Duodenal mucosa (tissue), 2 donors: ENCODE measurements around the gene ZSWIM1.
"Not testable (repeated sequence)": the region's sequence is repeated elsewhere in the genome, so short reads cannot be mapped to it uniquely, and the experiment has no call there.

Source experiments
- H3K27ac ChIP-seq: one replicate; pipeline ENCODE4 v1.7.0; 2013; ENCODE audit warnings: low read depth, low read length
- H3K27me3 ChIP-seq, 2 donors: one replicate each; pipeline ENCODE4 v1.7.0; 2013; ENCODE audit warnings: low read length in 2 of 2, control low read depth in 1 of 2; ENCODE audit not compliant: insufficient read depth in 2 of 2, control insufficient read depth in 1 of 2
- H3K36me3 ChIP-seq, 2 donors: one replicate each; pipeline ENCODE4 v1.7.0; 2013; ENCODE audit warnings: low read length in 2 of 2, control low read depth in 1 of 2; ENCODE audit not compliant: insufficient read depth in 2 of 2, control insufficient read depth in 1 of 2
- H3K4me1 ChIP-seq, 2 donors: one replicate each; pipeline ENCODE4 v1.7.0; 2013; ENCODE audit warnings: low read length in 2 of 2, control low read depth in 1 of 2; ENCODE audit not compliant: insufficient read depth in 2 of 2, control insufficient read depth in 1 of 2
- H3K4me3 ChIP-seq, 2 donors: one replicate each; pipeline ENCODE4 v1.7.0; 2013; ENCODE audit warnings: low read length in 2 of 2, low read depth in 1 of 2
- H3K9ac ChIP-seq, 2 donors: one replicate each; pipeline ENCODE4 v1.7.0; 2013; ENCODE audit warnings: low read length in 2 of 2, low read depth in 1 of 2
- H3K9me3 ChIP-seq, 2 donors: one replicate each; pipeline ENCODE4 v1.7.0; 2013; ENCODE audit warnings: low read length in 2 of 2, control low read depth in 1 of 2; ENCODE audit not compliant: control insufficient read depth in 1 of 2

The ZSWIM1 gene

GRCh38 chr20:45931680-45932079 is 50.7 kb downstream of the ZSWIM1 start:
- not testable (repeated sequence) for H3K4me3 ChIP-seq, H3K36me3 ChIP-seq, H3K9ac ChIP-seq, H3K27me3 ChIP-seq, H3K9me3 ChIP-seq, H3K27ac ChIP-seq
- peaks cover 3 to 12% of the 10 kb centered on the region in 2 donors for H3K4me1 ChIP-seq

- H3K27ac ChIP-seq, result no peak overlapping the region
- peaks cover 3 to 12% of the 10 kb centered on the region in 2 donors for H3K4me1 ChIP-seq
Observed at GRCh38 chr20:45933266-45934045, 52.4 kb downstream of the ZSWIM1 start.

GRCh38 chr20:45934046-45934585 is 53.1 kb downstream of the ZSWIM1 start:
- H3K4me1 ChIP-seq, result peaks cover 3 to 12% of the 10 kb centered on the region in 2 donors
- peak overlapping the region; percentile 83 to 94 for H3K4me3 ChIP-seq
- H3K9me3 ChIP-seq, result no peaks in the 10 kb centered on the region
- peak overlapping the region; percentile 83 to 100 for H3K9ac ChIP-seq
- H3K27me3 ChIP-seq, result no peaks in the 10 kb centered on the region
- H3K27ac ChIP-seq, result peak overlapping the region; percentile 98
- H3K36me3 ChIP-seq, result peaks cover 18 to 24% of the 10 kb centered on the region in 2 donors

More at GRCh38 chr20:45933266-45934045, 52.4 kb downstream of the ZSWIM1 start:
- Histone ChIP-seq H3K4me3 (peak overlapping the region; percentile 83 to 94), H3K36me3 (peaks cover 12 to 18% of the 10 kb centered on the region in 2 donors), H3K27me3 (no peaks in the 10 kb centered on the region), H3K9ac (peak overlapping the region; percentile 83 to 100), H3K9me3 (no peaks in the 10 kb centered on the region)
